Renal cortical epithelial cell (primary cell): Measurements from ENCODE around the gene ADAP1. TPM values are rescaled to one million over a fixed set of nuclear protein-coding genes. Genes with fewer than 3 reads are reported as not detected.
A peak's percentile ranks its signal among the peaks of the same experiment; 100 is the strongest.
"Not testable (repeated sequence)": the region's sequence is repeated elsewhere in the genome, so short reads cannot be mapped to it uniquely, and the experiment has no call there.

Experiments used
- DNase-seq: peaks from one replicate; pipeline ENCODE4 v3.0.0-alpha.2; 2011; ENCODE audit warnings: low read depth
- total RNA-seq: library from RNA; depleted of rRNA; stranded (reverse); fragments of >200 nt; gene quantifications from 2 replicates; pipeline ENCODE4 v1.2.3, GENCODE V29; 2014

The ADAP1 gene
- total RNA-seq, 1 donor from 2014 or later = 4.8 TPM

GRCh38 chr7:959271-959670 is 4.8 kb upstream of the ADAP1 start:
- no peak for DNase-seq

DNA sequence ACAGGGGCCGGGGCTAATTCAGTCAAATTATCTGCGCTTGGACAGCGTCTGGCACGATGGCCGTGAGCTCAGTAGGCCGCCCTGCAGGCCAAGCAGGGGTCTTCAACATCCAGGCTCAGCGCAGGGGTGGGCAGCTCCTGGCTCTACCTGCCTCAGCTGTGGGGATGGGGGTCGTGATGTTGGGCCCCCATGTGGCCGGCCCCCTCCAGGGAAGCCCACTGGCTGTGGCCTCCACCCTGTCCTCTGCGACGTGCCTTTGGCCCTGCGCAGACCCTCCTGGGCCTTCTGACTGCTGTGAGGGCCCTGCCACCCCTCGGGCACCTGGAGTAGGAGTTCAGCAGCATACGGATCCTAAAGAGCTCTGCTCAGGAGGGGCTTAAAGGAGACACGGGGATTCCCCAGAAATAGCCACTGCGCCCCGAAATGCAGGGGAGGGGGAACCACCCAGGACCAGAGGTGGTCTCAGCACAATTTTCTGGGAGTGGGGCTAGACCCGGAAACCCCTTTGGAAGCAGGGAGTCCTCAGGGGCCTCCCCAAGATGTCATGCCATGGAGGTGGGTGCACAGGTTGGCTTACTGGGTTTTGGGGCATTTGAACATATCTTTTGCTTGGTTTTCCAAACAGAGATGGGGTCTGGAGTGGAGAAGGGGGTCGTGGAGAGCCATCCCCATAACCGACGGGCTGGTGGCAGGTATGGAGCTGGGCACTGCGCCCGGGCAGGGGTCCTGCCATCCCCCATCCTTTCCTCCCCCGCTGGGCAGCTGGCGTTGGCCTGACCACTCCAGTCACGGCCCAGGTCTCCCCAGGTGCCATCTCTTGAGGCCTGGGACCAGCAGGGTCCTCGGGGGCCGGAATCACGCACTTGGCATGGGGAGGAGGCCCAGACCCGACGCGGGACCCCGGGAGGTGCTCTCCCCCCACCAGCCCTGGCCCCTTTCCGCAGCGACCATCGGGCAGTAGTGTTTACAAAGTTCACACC is 4.0 kb upstream of the ADAP1 start:
- DNase-seq = no peak

DNA sequence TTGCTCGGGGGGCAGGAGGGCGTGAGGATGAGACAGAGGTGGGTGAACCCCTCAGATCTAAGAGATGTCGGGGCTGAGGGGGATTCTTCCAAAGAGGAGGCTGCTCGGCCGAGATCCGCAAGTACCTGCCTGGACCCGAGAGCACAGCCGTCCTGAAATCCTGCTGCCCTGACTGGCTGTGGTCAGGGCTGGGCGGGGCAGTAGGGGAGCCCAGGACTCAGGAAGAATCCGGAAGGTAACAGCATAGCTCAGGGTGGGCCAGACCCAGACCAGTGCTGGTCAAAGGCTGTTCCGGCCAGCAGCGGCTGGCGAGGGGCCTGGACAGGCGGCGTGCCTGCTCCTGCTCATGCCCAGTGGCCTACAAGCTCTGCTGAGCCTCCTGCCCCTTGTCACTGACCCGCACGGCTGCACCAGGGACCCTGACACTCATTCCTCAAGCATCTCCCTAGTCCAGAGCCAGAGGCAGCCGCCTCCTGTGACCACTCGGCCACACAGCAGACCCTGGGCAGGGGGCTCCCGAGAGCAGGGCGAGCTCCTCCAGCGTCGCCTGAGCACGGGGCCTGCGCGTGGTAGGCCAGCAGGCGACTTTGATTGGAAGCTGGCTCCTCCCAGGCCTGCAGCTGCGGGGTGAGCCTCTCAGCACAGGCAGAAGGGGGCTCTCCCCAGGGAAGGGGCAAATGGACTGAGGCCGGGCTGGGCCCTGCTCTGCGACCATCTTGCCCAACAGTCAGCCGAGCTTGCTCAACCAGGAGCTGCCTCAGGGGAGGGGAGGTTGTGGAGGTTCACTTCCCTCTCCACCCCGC is 3.1 kb upstream of the ADAP1 start:
- DNase-seq = no peak

DNA sequence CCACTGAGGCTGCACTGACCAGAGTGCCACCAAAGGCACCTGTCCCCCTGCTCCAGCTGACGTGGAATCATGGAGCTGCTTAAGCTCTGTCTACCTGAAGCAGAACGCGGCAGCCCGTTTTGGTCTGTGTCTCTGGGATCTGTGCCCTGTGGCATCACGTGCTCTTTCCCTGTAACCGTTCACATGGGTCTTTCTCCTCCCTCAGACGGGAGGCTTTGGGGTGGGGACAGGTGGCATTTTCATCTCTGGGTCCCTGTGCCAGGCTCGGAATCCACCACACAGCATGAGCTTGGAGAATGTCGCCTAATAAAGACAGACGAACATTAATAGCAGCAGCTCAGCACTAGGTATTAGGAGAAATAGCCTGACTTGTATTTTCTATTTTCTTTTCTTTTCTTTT is 1.6 kb upstream of the ADAP1 start:
- no peak for DNase-seq

DNA sequence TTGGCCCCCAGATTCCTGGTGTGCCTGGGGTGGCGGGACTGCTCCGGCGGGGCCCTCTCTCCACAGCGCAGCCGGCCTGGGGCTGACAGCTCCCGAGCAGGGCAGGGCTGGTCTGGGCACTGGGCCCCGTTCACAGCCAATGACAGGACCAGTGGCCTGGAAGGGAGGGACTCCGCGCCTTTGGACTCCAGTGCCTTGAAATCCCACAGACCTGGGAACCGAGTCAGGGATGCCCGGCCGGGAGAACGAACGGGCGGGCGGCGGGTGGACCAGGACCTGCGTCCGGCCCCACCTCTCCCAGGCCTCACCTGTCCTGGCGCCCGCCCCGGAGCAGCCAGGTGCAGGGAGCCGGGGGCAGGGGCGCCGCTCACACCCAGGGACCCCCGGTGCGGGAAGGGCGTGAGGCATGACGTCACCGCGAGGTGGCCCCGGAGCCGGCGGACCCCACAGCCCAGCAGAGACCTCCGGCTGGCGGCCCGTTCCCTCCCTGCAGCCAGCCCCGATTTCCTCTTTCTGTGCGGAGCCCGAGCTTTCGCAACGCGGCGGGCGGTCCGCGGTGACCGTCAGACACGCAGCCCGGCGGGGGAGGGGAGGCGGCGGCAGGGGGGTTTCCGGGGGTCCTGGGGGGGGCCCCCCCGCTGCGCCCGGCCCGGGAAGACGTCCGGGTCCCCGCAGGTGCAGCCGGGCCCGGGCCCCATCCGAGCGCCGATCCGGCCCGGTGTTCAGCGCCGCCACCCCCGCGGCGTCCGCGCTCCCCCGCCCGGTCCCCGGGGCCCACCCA is 743 bp downstream of the ADAP1 start:
- DNase-seq = no peak

- no peak for DNase-seq
Measured at GRCh38 chr7:952548-953441, 1.7 kb downstream of the ADAP1 start.

GRCh38 chr7:951881-952547 is 2.5 kb downstream of the ADAP1 start:
- no peak for DNase-seq

- no peak for DNase-seq
Measured at GRCh38 chr7:949021-949934, 5.2 kb downstream of the ADAP1 start.

- DNase-seq = no peak
Measured at GRCh38 chr7:947391-948210, 6.9 kb downstream of the ADAP1 start.

GRCh38 chr7:946256-946996 is 8.1 kb downstream of the ADAP1 start:
- DNase-seq = no peak

DNA sequence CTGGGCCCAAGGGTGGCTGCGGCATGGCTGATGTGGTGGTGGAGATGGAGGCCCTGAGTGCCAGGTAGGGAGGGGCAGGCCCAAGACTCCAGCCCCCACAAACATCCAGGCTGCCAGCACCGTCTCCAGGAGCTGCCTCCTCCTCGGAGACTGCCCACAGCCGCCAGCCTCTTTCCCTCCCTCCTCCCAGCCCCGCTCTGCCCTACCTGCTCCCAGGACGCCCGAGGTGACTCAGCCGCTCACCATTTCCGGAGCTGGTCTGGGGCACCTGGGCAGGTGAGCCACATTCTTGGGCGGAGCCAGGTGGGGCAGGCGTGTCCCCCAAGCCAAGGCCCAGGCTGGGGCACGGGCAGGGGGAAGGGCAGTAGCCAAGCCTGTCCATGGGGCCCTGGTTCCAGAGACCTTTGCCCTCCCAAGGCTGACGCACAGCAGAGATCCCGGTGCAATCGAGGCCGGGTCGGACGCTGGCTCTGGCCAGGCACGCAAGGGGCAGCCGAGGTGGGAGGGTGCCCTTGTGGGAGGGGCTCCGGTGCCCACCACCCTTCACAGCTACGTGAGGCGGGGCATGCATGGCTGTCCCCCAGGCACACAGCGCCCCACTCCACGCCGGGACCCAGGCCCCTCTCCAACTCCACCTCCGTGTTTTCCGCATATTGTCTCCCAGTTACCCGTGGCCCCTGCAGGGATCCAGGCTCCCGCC is 8.8 kb downstream of the ADAP1 start:
- peak; percentile 53 for DNase-seq

- no peak for DNase-seq
Measured at GRCh38 chr7:945147-945555, 9.3 kb downstream of the ADAP1 start.

GRCh38 chr7:944744-945143 is 9.7 kb downstream of the ADAP1 start:
- DNase-seq = no peak

DNA sequence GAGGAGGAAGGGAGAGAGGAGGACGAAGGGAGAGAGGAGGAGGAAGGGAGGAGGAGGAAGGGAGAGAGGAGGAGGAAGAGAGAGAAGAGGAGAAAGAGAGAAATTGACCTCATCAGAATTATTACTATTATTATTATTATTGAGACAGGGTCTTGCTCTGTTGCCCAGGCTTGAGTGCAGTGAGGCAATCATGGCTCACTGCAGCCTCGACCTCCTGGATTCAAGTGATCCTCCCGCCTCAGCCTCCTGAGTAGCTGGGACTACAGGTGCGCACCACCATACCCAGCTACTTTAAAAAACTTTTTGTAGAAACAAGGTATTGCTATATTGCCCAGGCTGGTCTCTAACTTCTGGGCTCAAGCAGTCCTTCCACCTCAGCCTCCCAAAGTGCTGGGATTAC is 10.7 kb downstream of the ADAP1 start:
- not testable (repeated sequence) for DNase-seq

GRCh38 chr7:940599-941408 is 13.7 kb downstream of the ADAP1 start:
- no peak for DNase-seq

- no peak for DNase-seq
Measured at GRCh38 chr7:939843-940242, 14.6 kb downstream of the ADAP1 start.
